Keratinocyte (primary cell): ENCODE results near the gene MREG. TPM values are rescaled to one million over a fixed set of nuclear protein-coding genes. Genes with fewer than 3 reads are reported as not detected.

Experiments used
- DNase-seq: peaks from one replicate; pipeline ENCODE4 v3.0.0-alpha.2; 2011; ENCODE audit warnings: low read depth, missing footprints, low spot score
- FAIRE-seq: peaks from 2 replicates; lab custom pipeline; 2011; peaks lifted over from hg19 to GRCh38; lab: Jason Lieb, UNC
- H2AFZ ChIP-seq: 2 replicates; pipeline ENCODE4 v1.6.0; 2012; ENCODE audit warnings: low read length, control low read depth, inconsistent platforms; ENCODE audit not compliant: control insufficient read depth
- H3K27ac ChIP-seq: 2 replicates; pipeline ENCODE4 v1.5.1; 2011; ENCODE audit warnings: low read length; ENCODE audit not compliant: control insufficient read depth, insufficient read depth
- H3K27me3 ChIP-seq: 3 replicates; pipeline ENCODE4 v1.6.0; 2011; ENCODE audit warnings: low read length; ENCODE audit not compliant: control insufficient read depth, insufficient read depth; ENCODE audit errors: extremely low read depth
- H3K36me3 ChIP-seq, 2 experiments: 2 replicates in 1 of 2; 3 replicates in 1 of 2; pipeline ENCODE4 v1.5.1; 2011; ENCODE audit warnings: low read length in 2 of 2, mild to moderate bottlenecking in 1 of 2; ENCODE audit not compliant: control insufficient read depth in 2 of 2, insufficient read depth in 2 of 2; ENCODE audit errors: extremely low read depth in 1 of 2
- H3K4me1 ChIP-seq: 3 replicates; pipeline ENCODE4 v1.5.1; 2011; ENCODE audit warnings: low read length; ENCODE audit not compliant: control insufficient read depth, insufficient read depth; ENCODE audit errors: extremely low read depth
- H3K4me2 ChIP-seq: 3 replicates; pipeline ENCODE4 v1.6.0; 2011; ENCODE audit warnings: low read depth, low read length; ENCODE audit not compliant: control insufficient read depth, insufficient read depth; ENCODE audit errors: extremely low read depth
- H3K4me3 ChIP-seq, 3 experiments: fragments of 200-600 bp in 1 of 3; sonication (generic) in 1 of 3; 2 replicates in 2 of 3; 3 replicates in 1 of 3; pipeline ENCODE4 v1.5.1; 2011 to 2016; ENCODE audit warnings: low read length in 3 of 3, mild to moderate bottlenecking in 3 of 3, control low read depth in 2 of 3, inconsistent platforms in 1 of 3, low read depth in 1 of 3, mixed read lengths in 1 of 3, mixed run types in 1 of 3, moderate library complexity in 1 of 3; ENCODE audit not compliant: control insufficient read depth in 2 of 3, insufficient read depth in 2 of 3; ENCODE audit errors: extremely low read depth in 1 of 3
- H3K79me2 ChIP-seq: 2 replicates; pipeline ENCODE4 v1.6.0; 2012; ENCODE audit warnings: low read length; ENCODE audit not compliant: control insufficient read depth, insufficient read depth
- H3K9ac ChIP-seq: 3 replicates; pipeline ENCODE4 v1.6.0; 2011; ENCODE audit warnings: low read length; ENCODE audit not compliant: control insufficient read depth, insufficient read depth; ENCODE audit errors: extremely low read depth
- H3K9me1 ChIP-seq: 3 replicates; pipeline ENCODE4 v1.6.0; 2011; ENCODE audit warnings: low read length; ENCODE audit not compliant: control insufficient read depth, insufficient read depth; ENCODE audit errors: extremely low read depth
- H3K9me3 ChIP-seq: 2 replicates; pipeline ENCODE4 v1.5.1; 2012; ENCODE audit warnings: low read depth, low read length; ENCODE audit not compliant: control insufficient read depth
- H4K20me1 ChIP-seq: 3 replicates; pipeline ENCODE4 v1.6.0; 2011; ENCODE audit warnings: low read length; ENCODE audit not compliant: control insufficient read depth, insufficient read depth; ENCODE audit errors: extremely low read depth
- EZH2 ChIP-seq: IDR thresholded peaks from one replicate; pipeline ENCODE4 v1.6.1; 2012; ENCODE audit warnings: inconsistent platforms, mild to moderate bottlenecking, low read length, moderate library complexity
- dilution Hi-C: fragments of 300-500 bp; cut with MboI; formaldehyde crosslinking; loops from one replicate; pipeline ENCODE4 v1.7.0; 2020; ENCODE audit warnings: low sequenced_read_pairs; ENCODE audit not compliant: extremely low pct_ligation_motif_present
- polyA plus RNA-seq, 5 experiments: library from polyadenylated mRNA; depleted of rRNA in 3 of 5; stranded (reverse) in 3 of 5; stranded (forward) in 1 of 5; unstranded in 1 of 5; fragments of >200 nt; gene quantifications; 1 replicate in 1 of 5; 2 replicates in 3 of 5; 3 replicates in 1 of 5; pipeline versions ENCODE4 v1.2.1 to v1.2.3, GENCODE V29; 2011 to 2012; ENCODE audit warnings: missing spikeins in 2 of 5, low read depth in 1 of 5, low replicate concordance in 1 of 5
- TF ChIP-seq, protein P1 (sequence below), 3 experiments: IDR thresholded peaks in 1 of 3; conservative IDR thresholded peaks in 1 of 3; optimal IDR thresholded peaks in 1 of 3; 2 replicates in 2 of 3; 3 replicates in 1 of 3; pipeline versions ENCODE3 to v1.5.1; 2011; ENCODE audit warnings: low read length in 3 of 3, mild to moderate bottlenecking in 3 of 3, moderate library complexity in 2 of 3, control low read depth in 1 of 3, inconsistent platforms in 1 of 3; ENCODE audit not compliant: insufficient read depth in 2 of 3; ENCODE audit errors: extremely low read depth in 1 of 3

MREG gene
- polyA plus RNA-seq, 1 donor (not counting 4 experiments of a cell fraction or from before 2014, with no cell fraction given), result 32.9 TPM

- Histone ChIP-seq H4K20me1 (no peaks in the 10 kb centered on the region), H3K9ac (no peak overlapping the region), H3K4me3 (no peak overlapping the region), H3K27ac (no peak overlapping the region), H3K27me3 (no peaks in the 10 kb centered on the region), H3K9me1 (no peaks in the 10 kb centered on the region), H3K4me1 (no peaks in the 10 kb centered on the region), H2AFZ (no peak overlapping the region), H3K36me3 (no peaks in the 10 kb centered on the region), H3K4me2 (no peak overlapping the region), H3K9me3 (no peaks in the 10 kb centered on the region), H3K79me2 (no peaks in the 10 kb centered on the region)
- dilution Hi-C loops, result no loop called here
- FAIRE-seq (no peak), DNase-seq (no peak)
- no peak for TF ChIP-seq EZH2
- TF ChIP-seq, protein P1, sequence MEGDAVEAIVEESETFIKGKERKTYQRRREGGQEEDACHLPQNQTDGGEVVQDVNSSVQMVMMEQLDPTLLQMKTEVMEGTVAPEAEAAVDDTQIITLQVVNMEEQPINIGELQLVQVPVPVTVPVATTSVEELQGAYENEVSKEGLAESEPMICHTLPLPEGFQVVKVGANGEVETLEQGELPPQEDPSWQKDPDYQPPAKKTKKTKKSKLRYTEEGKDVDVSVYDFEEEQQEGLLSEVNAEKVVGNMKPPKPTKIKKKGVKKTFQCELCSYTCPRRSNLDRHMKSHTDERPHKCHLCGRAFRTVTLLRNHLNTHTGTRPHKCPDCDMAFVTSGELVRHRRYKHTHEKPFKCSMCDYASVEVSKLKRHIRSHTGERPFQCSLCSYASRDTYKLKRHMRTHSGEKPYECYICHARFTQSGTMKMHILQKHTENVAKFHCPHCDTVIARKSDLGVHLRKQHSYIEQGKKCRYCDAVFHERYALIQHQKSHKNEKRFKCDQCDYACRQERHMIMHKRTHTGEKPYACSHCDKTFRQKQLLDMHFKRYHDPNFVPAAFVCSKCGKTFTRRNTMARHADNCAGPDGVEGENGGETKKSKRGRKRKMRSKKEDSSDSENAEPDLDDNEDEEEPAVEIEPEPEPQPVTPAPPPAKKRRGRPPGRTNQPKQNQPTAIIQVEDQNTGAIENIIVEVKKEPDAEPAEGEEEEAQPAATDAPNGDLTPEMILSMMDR (optimal IDR thresholded peaks at IDR 0.05 in 1 of 3, IDR thresholded peaks at IDR 0.05 in 1 of 3, conservative IDR thresholded peaks at IDR 0.05 in 1 of 3; ENCODE audit: extremely low read depth in 1 of 3, insufficient read depth in 2 of 3, low read length in 3 of 3), result no peak
Observed at GRCh38 chr2:215895330-215895729, 118.0 kb downstream of the MREG start.

Other genes starting within 250 kb of the MREG start
- 7.3 to 12.0 TPM (median 7.8 TPM) in 3 replicates for gene PECR, start 68.3 kb upstream of the MREG start, polyA plus RNA-seq
- 0.07 to 0.08 TPM in 2 of 3 replicates, not detected in the other for gene TMEM169, start 68.4 kb upstream of the MREG start, polyA plus RNA-seq
- 316 to 521 TPM (median 377 TPM) in 3 replicates for gene XRCC5, start 95.8 kb upstream of the MREG start, polyA plus RNA-seq